GM20000 (cell line): Measurements from ENCODE around the gene CHRM5.
A peak's percentile ranks its signal among the peaks of the same experiment; 100 is the strongest.

Experiments
- DNase-seq: peaks from one replicate; pipeline ENCODE4 v3.0.0; 2012; ENCODE audit warnings: low spot score
- CTCF ChIP-seq: IDR thresholded peaks from 2 replicates; pipeline ENCODE4 v1.5.1; 2012; ENCODE audit warnings: mild to moderate bottlenecking, control low read depth; ENCODE audit errors: extremely low read depth, missing control alignments

CHRM5 gene

GRCh38 chr15:34025252-34025651, 57.0 kb downstream of the CHRM5 start:
- DNase-seq, result no peak
- TF ChIP-seq CTCF, result no peak

- no peak for TF ChIP-seq CTCF
- DNase-seq, result no peak
These were observed 59.3 kb downstream of the CHRM5 start for GRCh38 chr15:34027606-34028005.

- TF ChIP-seq CTCF, result no peak
- no peak for DNase-seq
These were observed 63.9 kb downstream of the CHRM5 start for GRCh38 chr15:34031987-34032760.

- DNase-seq, result peak; percentile 90
- TF ChIP-seq CTCF, result no peak
These were observed 70.0 kb downstream of the CHRM5 start for GRCh38 chr15:34038023-34038870.

- peak; percentile 79 for DNase-seq
- no peak for TF ChIP-seq CTCF
These were observed 70.8 kb downstream of the CHRM5 start, which contains the start of gene AVEN for GRCh38 chr15:34038871-34039789. AVEN (minus strand) TSS chr15:34039204; CDS start chr15:34039046, 158 bp downstream.

GRCh38 chr15:34039790-34040113, 71.5 kb downstream of the CHRM5 start:
- no peak for DNase-seq
- TF ChIP-seq CTCF, result no peak

- DNase-seq, result no peak
- no peak for TF ChIP-seq CTCF
These were observed 75.1 kb downstream of the CHRM5 start for GRCh38 chr15:34043391-34043790.
